Sigmoid colon (tissue), 4 donors: ENCODE data around the gene HYAL4.

ENCODE experiments used
- CTCF ChIP-seq, 4 experiments: fragments of 450-650 bp in 3 of 4; fragments of 200-600 bp in 1 of 4; IDR thresholded peaks; one replicate each; pipeline ENCODE4 v1.5.1; 2016 to 2019; ENCODE audit warnings: antibody characterized with exemption in 4 of 4, mild to moderate bottlenecking in 3 of 4, moderate library complexity in 2 of 4
- EP300 ChIP-seq, 4 donors: sonication (generic); formaldehyde crosslinking; IDR thresholded peaks; one replicate each; pipeline ENCODE4 v1.6.1; 2017; ENCODE audit warnings: antibody characterized with exemption in 4 of 4
- POLR2A ChIP-seq, 2 donors: fragments of 450-650 bp; IDR thresholded peaks; one replicate each; pipeline ENCODE4 v1.6.1; 2016; ENCODE audit warnings: antibody characterized with exemption in 2 of 2, mild to moderate bottlenecking in 2 of 2, moderate library complexity in 2 of 2
- POLR2AphosphoS5 ChIP-seq, 4 donors: sonication (generic); formaldehyde crosslinking; IDR thresholded peaks; one replicate each; pipeline ENCODE4 v1.6.1; 2017; ENCODE audit warnings: antibody characterized with exemption in 4 of 4

- TF ChIP-seq CTCF (IDR thresholded peaks at IDR 0.05) (no peak), POLR2A (IDR thresholded peaks at IDR 0.05) (no peak), EP300 (IDR thresholded peaks at IDR 0.05) (no peak), POLR2AphosphoS5 (IDR thresholded peaks at IDR 0.05) (no peak)
These were observed 20.0 kb downstream of the HYAL4 start for GRCh38 chr7:123864966-123865365.
